IMR-90 (cell line): ENCODE measurements around the gene GNG2.

ENCODE experiments used
- POLR2A ChIP-seq: IDR thresholded peaks from 2 replicates; pipeline ENCODE4 v1.6.1; 2012; ENCODE audit warnings: mild to moderate bottlenecking, low read depth, low read length
- TF ChIP-seq, protein P1 (sequence below): conservative IDR thresholded peaks from 2 replicates; pipeline ENCODE4 v1.5.1; 2012; ENCODE audit warnings: mild to moderate bottlenecking, low read depth, low read length, improper control_type of control experiment

DNA sequence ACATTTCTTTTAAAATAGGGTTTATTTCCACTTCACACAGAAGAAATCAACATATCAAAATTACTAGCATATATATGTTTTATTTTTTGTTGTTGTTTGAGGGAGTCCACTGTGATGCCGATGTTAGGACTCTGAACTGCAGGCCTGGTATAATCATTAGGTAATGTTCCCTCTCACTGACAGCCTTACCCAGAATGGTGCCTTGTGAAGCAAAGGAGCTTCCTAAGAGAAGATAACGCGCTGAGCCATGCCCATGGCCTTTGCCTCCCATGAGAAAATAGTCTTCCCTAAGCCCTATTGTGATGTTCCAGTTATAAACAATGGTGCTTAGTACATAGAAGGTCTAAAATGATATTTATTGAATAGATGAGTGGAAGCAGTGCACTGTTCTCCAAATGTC is 12.0 kb downstream of the GNG2 start:
- no peak for TF ChIP-seq POLR2A
- TF ChIP-seq, protein P1, sequence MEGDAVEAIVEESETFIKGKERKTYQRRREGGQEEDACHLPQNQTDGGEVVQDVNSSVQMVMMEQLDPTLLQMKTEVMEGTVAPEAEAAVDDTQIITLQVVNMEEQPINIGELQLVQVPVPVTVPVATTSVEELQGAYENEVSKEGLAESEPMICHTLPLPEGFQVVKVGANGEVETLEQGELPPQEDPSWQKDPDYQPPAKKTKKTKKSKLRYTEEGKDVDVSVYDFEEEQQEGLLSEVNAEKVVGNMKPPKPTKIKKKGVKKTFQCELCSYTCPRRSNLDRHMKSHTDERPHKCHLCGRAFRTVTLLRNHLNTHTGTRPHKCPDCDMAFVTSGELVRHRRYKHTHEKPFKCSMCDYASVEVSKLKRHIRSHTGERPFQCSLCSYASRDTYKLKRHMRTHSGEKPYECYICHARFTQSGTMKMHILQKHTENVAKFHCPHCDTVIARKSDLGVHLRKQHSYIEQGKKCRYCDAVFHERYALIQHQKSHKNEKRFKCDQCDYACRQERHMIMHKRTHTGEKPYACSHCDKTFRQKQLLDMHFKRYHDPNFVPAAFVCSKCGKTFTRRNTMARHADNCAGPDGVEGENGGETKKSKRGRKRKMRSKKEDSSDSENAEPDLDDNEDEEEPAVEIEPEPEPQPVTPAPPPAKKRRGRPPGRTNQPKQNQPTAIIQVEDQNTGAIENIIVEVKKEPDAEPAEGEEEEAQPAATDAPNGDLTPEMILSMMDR = no peak
